Stimulated activated CD8-positive, alpha-beta memory T cell treated with anti-CD3 and anti-CD28 coated beads, Interleukin-7, amount 100 ng/mL, for 24 hours (primary cell): ENCODE data around the gene CRCP.
"Not testable (repeated sequence)": the region's sequence is repeated elsewhere in the genome, so short reads cannot be mapped to it uniquely, and the experiment has no call there.

Experiments used
- DNase-seq: peaks from one replicate; pipeline ENCODE4 v3.0.0-alpha.2; 2020; ENCODE audit warnings: low read depth

CRCP gene

DNA sequence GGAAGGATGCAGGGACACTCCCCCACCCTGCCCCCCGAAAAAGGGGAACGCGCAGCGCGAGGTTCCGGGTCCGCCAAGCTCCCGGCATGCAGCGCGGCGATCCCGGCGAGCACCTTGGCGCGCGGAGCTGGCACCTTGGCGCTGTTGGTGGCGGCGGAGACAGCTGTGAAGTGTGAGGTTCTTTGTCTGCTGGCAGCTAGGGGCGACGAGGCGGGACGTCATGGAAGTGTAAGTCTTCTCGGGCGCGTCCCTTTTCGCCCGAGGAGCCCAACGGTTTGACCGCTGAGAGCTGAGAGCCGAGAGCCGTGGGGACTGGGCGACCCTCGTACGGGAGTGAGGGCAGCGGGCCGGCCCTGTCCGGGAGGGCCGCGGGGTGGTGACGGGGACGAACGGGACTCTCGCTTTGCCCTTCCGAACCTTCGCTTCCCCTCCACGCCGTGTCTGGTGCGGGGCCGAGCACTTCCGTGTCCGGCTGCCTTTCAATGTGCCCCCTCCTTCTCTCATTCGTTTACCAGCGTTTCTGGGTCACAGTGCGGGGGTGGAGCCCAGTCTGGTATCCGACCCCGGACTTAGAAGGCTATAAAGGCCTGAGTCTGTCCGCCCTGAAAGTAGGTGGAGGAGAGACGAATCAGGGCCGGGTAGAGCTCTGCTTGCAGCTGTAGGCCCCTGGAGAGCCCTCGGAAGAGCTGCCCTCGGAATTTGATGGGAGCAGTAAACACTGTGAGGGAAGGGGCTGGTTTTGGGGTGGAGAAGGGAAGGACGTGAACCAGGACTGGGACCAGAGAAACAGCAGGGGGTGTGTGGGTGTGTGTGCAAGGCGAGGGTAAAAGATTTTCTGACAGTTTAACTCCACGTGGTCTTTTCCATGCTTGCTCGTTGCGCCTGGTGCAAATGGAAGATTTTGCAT, at the start of gene CRCP:
CRCP (plus strand) TSS at position 105 of the 907 bp plus-strand sequence; CDS start at position 221, 116 bp downstream.
- peak; percentile 75 for DNase-seq

DNA sequence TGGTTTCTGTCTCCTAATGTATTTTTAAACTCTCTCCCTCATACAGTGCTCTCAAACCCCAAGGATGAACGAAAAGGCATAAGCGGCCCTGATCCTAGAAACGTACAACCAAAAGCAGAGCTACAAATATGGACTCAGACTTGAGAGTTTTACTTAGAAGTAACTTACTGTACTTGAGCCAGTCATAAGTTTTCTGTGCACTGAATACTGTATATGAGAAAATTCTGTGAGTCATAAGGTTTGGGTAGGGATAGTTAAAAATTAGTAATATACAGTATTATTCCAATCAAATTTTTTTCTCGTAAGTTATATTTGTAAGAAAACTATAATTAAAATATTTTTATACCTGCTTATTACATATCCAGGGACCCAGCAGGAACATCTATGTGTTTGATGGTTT, 44.9 kb upstream of the CRCP start:
- no peak for DNase-seq

DNA sequence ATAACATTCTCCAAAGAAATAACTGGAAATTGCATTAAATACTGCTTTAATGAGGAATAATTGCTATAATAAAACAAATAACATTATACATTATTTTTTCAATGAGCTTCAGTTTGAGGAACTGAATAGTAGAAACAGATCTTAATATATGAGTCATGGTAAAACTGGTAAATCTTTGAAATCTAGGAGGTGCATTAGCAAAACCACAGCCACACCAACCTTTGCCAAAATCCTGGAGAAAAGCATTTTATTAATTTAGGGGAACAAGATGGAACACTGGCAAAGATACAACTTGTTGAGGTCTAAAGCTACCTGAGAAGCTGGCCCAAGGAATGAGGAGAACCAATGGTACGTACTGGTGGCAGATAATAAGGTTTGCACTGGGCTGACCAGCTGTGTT, 44.4 kb upstream of the CRCP start:
- DNase-seq, result no peak

DNA sequence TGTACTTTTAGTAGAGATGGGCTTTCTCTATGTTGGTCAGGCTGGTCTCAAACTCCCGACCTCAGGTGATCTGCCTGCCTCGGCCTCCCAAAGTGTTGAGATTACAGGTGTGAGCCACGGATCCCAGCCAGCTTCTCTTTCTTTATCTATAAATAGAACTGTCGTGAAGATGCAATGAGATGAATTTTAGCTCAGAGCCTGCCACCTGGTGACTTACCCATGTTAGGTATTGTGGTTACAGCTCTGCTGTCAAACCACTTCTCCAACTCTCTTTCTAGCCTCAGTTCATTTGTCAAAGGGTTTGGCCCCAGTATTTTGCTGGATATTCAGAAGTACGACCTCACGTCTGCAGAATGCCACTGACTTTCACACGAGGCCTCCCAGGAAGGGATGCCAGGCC, 42.4 kb upstream of the CRCP start:
- not testable (repeated sequence) for DNase-seq

DNA sequence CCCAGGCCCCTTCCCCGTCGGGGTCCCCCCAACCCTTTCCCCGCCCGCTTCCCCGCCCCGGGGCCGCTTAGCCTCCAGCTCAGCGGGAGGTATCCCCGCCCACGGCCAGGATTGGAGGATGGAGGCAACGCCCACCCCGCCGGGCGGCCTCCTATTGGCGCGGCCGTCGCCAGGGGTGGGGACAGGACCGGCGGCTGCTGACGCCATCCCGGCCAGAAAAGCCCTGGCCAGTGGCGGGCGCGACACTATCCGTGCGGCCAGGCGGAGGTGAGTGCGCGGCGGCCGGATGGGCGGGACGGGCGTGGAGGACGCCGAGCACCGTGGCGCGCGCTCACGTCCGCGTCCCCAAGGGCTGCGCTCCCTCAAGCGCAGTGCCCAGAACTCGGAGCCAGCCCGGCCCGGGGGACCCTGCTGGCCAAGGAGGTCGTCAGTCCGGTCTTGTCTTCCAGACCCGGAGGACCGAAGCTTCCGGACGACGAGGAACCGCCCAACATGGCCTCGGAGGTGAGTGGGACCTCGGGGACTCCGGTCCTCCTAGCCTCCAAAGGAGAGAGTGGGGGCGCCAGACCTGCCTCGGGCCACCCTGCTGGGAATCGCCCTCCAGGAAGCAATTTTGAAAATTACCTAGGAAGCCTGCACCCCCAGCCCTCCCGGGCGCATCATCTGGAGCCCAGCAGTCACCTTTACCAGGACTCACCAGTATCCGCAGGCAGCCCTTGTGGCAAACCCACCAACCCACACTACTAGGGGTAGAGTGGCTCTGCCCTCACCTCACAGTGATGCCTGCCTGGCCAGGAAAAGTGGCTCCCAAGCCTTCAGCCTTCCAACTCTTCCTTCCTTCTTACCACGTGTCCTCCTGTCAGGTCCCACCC, 38.8 kb upstream of the CRCP start, which contains the start of gene ASL:
ASL (plus strand) TSS at position 230 of the 872 bp plus-strand sequence; CDS start at position 493, 263 bp downstream.
- peak; percentile 72 for DNase-seq

DNA sequence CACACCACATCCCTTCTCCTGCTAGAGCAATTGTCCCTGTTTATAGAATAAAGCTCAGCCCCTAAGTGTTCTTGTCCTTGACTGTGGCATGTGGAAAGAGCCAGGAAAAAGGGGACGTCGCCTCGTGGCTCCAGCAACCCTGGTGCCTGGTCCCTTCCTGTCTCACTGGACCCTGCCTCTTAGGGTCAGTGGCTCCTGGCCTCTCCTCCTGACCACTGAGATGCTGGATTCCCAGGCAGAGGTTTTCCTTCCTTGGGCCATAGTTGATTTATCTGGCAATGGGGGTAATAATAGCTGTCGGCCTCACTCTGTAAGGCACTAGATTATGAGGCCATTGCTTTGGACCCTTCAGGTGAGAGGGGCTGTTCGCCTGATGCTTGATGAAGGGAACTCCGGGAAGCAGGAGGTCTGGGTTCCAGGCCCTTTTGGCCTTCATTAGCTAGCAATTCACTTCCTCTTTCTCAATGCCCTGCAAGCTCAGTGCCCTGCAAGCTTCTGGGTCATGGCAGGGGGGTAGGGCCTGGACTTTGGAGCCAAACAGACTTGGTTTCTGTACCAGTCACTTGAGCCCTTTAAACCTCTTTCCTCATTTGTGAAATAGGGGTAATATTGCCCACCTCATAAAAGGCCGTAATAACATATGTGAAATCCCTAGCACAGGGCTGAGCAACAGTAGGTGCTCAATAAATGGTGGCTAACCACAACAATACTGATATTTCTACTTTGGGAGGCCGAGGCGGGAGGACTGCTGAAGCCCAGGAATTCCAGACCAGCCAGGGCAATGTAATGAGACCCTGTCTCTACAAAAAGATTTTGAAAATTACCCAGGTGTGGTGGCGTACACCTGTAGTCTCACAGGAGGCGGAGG, 38.0 kb upstream of the CRCP start:
- no peak for DNase-seq

DNA sequence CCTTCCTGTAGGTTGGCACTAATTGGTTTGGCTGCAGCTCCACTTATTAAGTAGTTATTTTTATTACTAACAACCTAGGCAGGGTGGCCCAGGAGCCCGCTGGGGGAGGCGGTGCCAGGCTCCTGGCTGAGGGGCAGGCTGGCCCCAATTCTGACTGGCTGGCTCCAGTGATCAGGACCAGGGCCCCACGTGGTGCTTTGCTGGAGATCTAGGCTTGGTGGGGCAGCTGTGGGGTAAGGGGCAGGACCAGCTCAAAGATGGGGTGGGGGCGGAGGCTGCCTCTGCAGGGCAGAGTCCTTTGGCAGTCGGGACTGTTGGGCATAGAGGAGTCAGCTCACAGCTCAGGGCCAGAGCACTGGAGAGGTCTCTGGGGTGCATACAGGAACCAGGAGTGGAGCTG, 36.6 kb upstream of the CRCP start:
- no peak for DNase-seq

DNA sequence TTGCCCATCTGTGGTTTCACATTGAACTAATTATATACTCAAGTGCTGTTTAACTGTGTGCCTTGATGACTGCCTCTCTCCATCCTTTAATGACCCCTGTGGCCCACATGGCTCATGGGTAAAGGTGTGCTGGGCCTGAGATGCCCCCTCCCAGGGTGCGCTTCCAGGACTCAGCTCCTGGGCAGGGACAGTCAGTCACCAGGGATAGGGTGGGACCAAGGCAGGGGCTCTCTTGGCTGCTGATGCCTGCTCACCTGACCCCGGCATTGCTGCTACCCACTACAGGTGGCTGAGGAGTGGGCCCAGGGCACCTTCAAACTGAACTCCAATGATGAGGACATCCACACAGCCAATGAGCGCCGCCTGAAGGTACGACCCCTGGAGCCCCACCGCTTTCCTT, 32.6 kb upstream of the CRCP start:
- DNase-seq, result no peak

DNA sequence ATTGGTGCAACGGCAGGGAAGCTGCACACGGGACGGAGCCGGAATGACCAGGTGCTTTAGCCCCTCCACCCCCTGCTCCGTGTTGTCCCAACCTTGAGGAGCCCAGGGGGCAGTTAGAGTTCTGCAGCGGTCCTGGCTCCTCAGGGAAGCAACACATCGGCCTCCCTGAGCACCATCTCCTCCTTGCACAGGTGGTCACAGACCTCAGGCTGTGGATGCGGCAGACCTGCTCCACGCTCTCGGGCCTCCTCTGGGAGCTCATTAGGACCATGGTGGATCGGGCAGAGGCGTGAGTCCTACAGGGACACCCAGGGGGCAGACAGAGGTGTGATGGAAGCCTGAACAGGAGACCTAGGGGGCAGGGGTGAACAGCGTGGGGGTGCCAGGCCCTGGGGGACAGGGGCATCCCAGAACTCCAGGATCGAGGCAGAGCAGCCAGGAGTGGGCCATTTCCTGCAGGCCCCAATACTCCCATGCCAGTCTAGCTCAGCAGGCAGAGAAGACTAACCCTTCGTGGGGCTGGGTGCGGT, 31.7 kb upstream of the CRCP start:
- DNase-seq, result no peak

DNA sequence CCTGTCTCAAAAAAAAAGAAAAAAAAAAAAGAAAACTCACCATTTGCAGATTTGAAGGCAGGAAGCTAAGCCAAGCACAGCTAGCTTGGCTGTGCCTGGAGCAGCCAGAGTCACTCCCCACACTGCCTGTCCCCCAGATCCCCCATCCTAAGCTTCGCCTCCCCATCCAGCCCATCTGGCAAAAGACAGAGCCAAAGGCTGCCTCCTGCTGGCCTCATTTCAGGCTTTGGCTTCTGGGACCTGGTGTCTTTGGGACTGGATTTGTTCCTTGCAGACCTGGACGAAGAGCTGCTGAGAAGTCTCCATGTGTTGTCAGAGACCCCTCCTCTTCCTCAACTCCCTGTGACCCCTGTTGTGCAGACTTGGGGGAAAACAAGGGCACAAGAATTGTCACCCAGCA, 31.0 kb upstream of the CRCP start:
- no peak for DNase-seq

DNA sequence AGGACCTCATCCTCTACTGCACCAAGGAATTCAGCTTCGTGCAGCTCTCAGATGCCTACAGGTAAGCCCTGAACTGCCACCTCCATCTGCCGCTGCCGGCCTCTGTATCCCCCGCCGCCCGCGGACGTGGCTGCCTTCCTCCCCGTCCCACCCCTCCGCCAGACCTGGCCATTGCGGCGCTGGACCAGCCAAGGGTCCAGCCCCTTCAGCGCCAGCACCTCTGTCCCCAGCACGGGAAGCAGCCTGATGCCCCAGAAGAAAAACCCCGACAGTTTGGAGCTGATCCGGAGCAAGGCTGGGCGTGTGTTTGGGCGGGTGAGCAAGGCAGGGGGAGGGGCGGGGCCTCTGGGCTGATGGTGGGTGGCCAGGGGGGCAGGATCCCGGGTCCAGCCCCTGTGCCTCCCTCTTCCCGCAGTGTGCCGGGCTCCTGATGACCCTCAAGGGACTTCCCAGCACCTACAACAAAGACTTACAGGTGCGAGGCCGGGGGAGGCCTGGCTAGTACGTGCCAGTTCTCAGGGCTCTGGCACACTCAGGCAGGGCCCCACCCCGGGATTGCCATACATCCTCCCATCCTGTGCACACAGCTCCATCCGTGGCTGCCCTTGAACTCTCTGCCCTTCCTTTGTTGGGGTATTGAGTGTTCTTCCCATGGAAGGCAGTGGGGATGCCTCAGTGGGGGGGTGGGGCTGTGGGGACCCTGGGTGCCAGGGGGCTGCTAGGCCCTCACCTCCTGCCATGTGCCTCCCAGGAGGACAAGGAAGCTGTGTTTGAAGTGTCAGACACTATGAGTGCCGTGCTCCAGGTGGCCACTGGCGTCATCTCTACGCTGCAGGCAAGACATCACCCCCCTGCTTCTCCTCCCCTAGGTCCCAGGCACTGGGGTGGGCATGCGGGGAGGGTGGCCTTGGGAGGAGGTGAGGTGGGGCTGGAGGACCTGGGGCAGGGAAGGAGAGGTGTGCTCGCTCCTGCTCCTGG, 25.5 kb upstream of the CRCP start:
- DNase-seq, result no peak

DNA sequence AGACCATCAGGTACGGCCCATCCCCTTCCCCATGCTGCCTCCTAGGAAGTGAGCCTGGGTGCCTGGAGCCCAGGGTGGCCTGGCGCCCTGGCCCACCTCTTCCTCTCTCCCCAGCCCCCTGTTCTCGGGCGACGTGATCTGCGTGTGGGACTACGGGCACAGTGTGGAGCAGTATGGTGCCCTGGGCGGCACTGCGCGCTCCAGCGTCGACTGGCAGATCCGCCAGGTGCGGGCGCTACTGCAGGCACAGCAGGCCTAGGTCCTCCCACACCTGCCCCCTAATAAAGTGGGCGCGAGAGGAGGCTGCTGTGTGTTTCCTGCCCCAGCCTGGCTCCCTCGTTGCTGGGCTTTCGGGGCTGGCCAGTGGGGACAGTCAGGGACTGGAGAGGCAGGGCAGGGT, 22.0 kb upstream of the CRCP start:
- no peak for DNase-seq

DNA sequence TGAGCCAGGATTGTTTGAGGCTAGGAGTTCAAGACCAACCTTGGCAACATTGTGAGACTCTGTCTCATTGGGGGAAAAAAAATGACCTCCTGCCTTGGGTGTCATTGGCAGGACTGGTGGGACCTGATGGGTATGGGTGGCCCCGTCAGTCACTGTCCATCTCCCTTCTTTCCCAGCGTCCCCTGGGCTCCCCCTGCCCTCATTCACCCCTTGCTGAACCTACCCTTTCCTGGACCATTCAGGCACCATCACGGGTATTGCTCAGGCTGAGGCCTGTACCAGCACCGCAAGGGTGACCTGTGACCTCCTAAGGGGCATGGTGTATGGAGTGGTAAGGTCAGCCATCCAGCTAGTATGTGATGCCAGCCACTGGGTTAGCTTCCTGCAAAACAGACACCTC, 19.6 kb upstream of the CRCP start:
- DNase-seq, result no peak

DNA sequence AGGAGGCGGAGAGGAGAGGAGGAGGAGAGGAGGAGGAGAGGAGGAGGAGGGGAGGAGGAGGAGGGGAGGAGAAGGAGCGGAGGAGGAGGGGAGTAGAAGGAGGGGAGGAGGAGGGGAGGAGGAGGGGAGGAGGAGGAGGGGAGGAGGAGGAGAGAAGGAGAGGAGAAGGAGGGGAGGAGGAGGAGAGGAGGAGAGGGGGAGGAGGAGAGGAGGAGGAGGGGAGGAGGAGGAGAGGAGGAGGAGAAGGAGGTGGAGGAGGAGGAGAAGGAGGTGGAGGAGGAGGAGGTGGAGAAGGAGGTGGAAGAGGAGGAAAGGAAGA, 15.5 kb upstream of the CRCP start:
- no peak for DNase-seq

DNA sequence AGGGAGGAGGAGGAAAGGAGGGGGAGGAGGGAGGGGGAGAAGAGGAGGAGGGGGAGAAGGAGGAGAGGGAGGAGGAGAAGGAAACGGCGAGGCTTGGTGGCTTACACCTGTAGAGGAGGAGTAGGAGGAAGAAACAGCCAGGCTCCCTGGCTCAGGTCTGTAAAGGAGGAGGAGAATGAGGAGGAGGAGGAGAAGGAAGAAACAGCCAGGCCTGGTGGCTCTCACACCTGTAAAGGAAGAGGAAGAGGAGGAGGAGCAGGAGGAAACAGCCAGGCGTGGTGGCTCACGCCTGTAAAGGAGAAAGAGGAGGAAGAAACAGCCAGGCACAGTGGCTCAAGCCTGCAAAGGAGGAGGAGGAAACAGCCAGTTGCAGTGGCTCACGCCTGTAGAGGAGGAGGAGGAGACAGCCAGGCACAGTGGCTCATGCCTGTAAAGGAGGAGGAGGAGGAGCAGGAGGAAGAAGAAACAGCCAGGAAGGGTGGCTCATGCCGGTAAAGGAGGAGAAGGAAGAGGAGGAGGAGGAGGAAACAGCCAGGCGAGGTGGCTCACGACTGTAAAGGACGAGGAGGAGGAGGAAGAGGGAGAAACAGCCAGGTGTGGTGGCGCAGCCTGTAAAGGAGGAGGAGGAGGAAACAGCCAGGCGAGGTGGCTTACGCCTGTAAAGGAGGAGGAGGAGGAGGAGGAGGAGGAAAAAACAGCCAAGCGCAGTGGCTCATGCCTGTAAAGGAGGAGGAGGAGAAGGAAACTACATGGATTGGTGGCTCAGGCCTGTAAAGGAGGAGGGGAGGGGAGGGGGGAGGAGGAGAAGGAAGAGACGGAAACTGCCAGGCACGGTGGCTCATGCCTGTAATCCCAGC, 14.9 kb upstream of the CRCP start:
- DNase-seq, result no peak

DNA sequence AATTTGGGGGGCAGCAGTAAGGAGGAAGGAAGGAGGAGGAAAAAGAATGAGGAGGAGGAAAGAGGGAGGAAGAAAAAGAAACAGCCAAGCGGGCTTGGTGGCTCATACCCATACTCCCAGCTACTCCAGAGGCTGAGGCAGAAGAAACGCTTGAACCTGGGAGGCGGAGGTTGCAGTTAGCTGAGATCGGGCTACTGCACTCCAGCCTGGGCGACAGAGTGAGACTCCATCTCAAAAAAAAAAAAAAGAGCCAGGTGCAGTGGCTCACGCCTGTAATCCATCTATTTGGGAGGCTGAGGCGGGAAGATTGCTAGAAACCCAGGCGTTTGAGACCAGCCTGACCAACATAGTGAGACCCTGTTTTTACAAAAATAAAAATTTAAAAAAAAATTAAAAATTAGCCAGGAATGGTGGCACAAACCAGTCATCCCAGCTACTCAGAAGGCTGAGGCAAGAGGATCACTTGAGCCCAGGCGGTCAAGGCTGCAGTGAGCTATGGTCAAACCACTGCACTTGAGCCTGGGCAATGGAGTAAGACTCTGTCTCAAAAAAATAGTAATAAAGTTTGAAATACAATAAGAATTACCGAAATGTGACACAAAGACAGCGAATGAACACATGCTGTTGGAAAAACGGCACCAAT, 14.1 kb upstream of the CRCP start:
- DNase-seq, result no peak

DNA sequence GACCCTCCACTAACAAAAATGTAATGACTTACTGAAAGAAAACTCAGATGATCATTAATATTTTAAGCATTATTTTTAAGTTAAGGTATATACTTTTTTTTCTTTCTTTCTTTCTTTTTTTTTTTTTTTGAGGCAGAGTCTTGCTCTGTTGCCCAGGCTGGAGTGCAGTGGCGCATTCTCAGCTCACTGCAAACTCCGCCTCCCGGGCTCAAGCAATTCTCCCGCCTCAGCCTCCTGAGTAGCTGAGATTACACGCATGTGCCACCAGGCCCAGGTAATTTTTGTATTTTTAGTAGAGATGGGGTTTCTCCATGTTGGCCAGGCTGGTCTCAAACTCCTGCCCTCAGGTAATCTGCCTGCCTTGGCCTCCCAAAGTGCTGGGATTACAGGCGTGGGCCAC, 12.5 kb upstream of the CRCP start:
- not testable (repeated sequence) for DNase-seq

DNA sequence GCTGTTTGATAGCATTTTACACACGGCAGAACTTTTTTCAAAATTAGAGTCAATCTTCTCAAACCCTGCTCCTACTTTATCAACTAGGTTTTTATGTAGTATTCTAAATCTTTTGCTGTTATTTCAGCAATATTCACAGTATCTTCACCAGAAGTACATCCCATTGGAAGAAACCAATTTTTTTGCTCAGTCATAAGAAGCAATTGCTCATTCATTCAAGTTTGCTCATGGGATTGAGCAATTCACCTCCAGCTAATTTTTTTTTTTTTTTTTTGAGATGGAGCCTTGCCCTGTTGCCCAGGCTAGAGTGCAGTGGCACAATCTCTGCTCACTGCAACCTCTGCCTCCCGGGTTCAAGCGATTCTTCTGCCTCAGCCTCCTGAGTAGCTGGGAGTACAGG, 10.7 kb upstream of the CRCP start:
- not testable (repeated sequence) for DNase-seq

DNA sequence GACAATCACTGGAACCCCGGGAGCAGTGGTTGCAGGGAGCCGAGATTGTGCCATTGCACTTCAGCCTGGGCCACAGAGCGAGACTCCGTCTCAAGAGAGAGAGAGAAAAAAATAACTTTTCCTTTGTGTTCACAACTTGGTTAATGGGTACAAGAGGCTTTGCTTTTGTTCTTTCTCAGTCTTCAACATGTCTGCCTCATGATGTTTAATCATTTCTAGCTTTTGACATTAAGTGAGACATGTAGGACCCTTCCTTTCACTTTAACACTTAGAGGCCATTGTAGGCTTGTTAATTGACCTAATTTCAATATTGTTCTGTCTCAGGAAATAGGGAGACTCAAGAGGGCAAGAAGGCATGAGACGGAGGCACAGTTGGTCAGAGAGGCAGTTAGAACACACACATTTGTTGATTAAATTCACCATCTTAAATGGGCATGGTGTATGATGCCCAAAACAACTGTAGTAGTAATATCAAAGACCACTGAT, 9.3 kb upstream of the CRCP start:
- no peak for DNase-seq
